Retinal pigment epithelial cell (primary cell): Measurements from ENCODE around the gene PIGS.
"Not testable (repeated sequence)": the region's sequence is repeated elsewhere in the genome, so short reads cannot be mapped to it uniquely, and the experiment has no call there.

ENCODE experiments used
- DNase-seq: peaks from one replicate; pipeline ENCODE4 v3.0.0-alpha.2; 2010; ENCODE audit warnings: low read depth
- H3K4me3 ChIP-seq: 2 replicates; pipeline ENCODE4 v1.5.1; 2011; ENCODE audit warnings: mild to moderate bottlenecking, low read length, control low read depth, moderate library complexity
- CTCF ChIP-seq: conservative IDR thresholded peaks from 2 replicates; pipeline ENCODE4 v1.5.1; 2011; ENCODE audit warnings: low read depth, low read length, control low read depth, inconsistent platforms

Gene PIGS

GRCh38 chr17:28612936-28613872 is 41.9 kb upstream of the PIGS start:
- no peak overlapping the region for H3K4me3 ChIP-seq
- no peak for DNase-seq
- peak; percentile 85 for TF ChIP-seq CTCF

- TF ChIP-seq CTCF = no peak
- DNase-seq = no peak
- no peak overlapping the region for H3K4me3 ChIP-seq
These were observed 41.2 kb upstream of the PIGS start for GRCh38 chr17:28612531-28612930.

- no peak for DNase-seq
- no peak overlapping the region for H3K4me3 ChIP-seq
- TF ChIP-seq CTCF = no peak
These were observed 39.1 kb upstream of the PIGS start for GRCh38 chr17:28610376-28610775.

GRCh38 chr17:28604031-28604430 is 32.7 kb upstream of the PIGS start:
- not testable (repeated sequence) for H3K4me3 ChIP-seq, DNase-seq

- TF ChIP-seq CTCF = no peak
- peak overlapping the region; percentile 89 for H3K4me3 ChIP-seq
- peak; percentile 33 for DNase-seq
These were observed 28.2 kb upstream of the PIGS start for GRCh38 chr17:28599311-28600184.

GRCh38 chr17:28598799-28599310 is 27.5 kb upstream of the PIGS start, which contains the start of gene SPAG5:
Gene SPAG5, minus strand, starts transcription at chr17:28599025. Its CDS starts 79 bp downstream, at chr17:28598946.
- TF ChIP-seq CTCF = no peak
- DNase-seq = peak; percentile 69
- peak within 1 kb of the TSS; percentile 89 for H3K4me3 ChIP-seq

GRCh38 chr17:28598389-28598788 is 27.1 kb upstream of the PIGS start:
- no peak for TF ChIP-seq CTCF
- no peak for DNase-seq
- peak overlapping the region; percentile 89 for H3K4me3 ChIP-seq
